Nephron progenitor cell (in vitro differentiated cells): ENCODE results near the gene BCLAF1.
A peak's percentile ranks its signal among the peaks of the same experiment; 100 is the strongest.

Experiments used
- DNase-seq: peaks from one replicate; pipeline ENCODE4 v3.0.0; 2021
- H3K27ac Mint-ChIP-seq: 2 replicates; pipeline ENCODE4 v1.8.0; 2021; ENCODE audit warnings: mild to moderate bottlenecking, moderate library complexity, mixed read lengths
- H3K27me3 Mint-ChIP-seq: 2 replicates; pipeline ENCODE4 v1.8.0; 2021; ENCODE audit warnings: mild to moderate bottlenecking, low read depth, mixed read lengths; ENCODE audit not compliant: poor library complexity
- H3K36me3 Mint-ChIP-seq: 2 replicates; pipeline ENCODE4 v1.8.0; 2021; ENCODE audit warnings: low read depth, mixed read lengths
- H3K4me1 Mint-ChIP-seq: 2 replicates; pipeline ENCODE4 v1.8.0; 2021; ENCODE audit warnings: mixed read lengths
- H3K4me3 Mint-ChIP-seq: 2 replicates; pipeline ENCODE4 v1.8.0; 2021; ENCODE audit warnings: mild to moderate bottlenecking, moderate library complexity, mixed read lengths
- H3K9me3 Mint-ChIP-seq: 2 replicates; pipeline ENCODE4 v1.8.0; 2021; ENCODE audit warnings: mild to moderate bottlenecking, moderate library complexity, mixed read lengths
- CTCF ChIP-seq: fragments of 200-600 bp; sonication (generic); IDR thresholded peaks from 2 replicates; pipeline ENCODE4 v1.5.0; 2021; ENCODE audit warnings: antibody characterized with exemption

BCLAF1 gene

GRCh38 chr6:136334853-136335252 lies 45.2 kb upstream of the BCLAF1 start:
- peak; percentile 13 for DNase-seq
- peak; percentile 12 for TF ChIP-seq CTCF
- H3K27ac Mint-ChIP-seq: no peak overlapping the region
- H3K4me3 Mint-ChIP-seq: no peak overlapping the region
- H3K9me3 Mint-ChIP-seq: no peaks in the 10 kb centered on the region
- no peaks in the 10 kb centered on the region for H3K36me3 Mint-ChIP-seq
- peaks cover 10% of the 10 kb centered on the region for H3K27me3 Mint-ChIP-seq
- peaks cover 6% of the 10 kb centered on the region for H3K4me1 Mint-ChIP-seq

- no peaks in the 10 kb centered on the region for H3K9me3 Mint-ChIP-seq
- no peak overlapping the region for H3K4me3 Mint-ChIP-seq
- peaks cover 6% of the 10 kb centered on the region for H3K4me1 Mint-ChIP-seq
- no peak for DNase-seq
- H3K27ac Mint-ChIP-seq: no peak overlapping the region
- TF ChIP-seq CTCF: no peak
- peaks cover 10% of the 10 kb centered on the region for H3K27me3 Mint-ChIP-seq
- no peaks in the 10 kb centered on the region for H3K36me3 Mint-ChIP-seq
Observed at GRCh38 chr6:136334465-136334846, 44.8 kb upstream of the BCLAF1 start.

DNA sequence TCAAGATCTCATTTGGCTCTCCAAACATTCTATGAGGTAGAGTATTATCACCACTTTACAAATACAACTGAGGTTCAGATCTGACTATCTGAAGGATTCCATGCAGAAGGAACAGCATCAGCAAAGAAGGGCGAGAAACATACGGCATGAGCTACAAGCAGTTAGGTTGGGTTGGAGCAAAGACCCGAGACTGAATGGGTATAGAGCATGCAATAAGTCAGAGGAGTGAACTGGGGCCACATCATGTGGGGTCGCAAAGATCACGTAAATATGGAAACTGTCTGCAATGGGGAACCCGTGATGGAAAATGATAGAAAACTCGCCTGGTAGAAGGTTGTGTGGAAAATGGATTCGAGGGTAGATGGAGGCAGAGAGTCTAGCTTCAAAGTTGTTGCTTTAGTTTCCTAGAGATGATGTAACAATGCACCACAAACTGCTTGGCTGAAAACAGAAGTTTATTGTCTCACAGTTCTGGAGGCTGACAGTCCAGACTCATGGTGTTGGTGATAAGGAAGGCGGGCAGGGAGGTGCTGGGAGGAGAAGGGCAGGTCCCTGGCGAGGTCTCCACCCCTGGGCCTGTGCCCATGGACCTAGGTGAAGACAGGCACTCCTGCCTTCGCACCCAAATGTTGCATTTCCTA lies 44.3 kb upstream of the BCLAF1 start:
- no peaks in the 10 kb centered on the region for H3K9me3 Mint-ChIP-seq
- H3K27me3 Mint-ChIP-seq: peaks cover 10% of the 10 kb centered on the region
- no peak overlapping the region for H3K4me3 Mint-ChIP-seq
- H3K4me1 Mint-ChIP-seq: peaks cover 6% of the 10 kb centered on the region
- H3K36me3 Mint-ChIP-seq: no peaks in the 10 kb centered on the region
- no peak for DNase-seq
- TF ChIP-seq CTCF: no peak
- H3K27ac Mint-ChIP-seq: no peak overlapping the region

DNA sequence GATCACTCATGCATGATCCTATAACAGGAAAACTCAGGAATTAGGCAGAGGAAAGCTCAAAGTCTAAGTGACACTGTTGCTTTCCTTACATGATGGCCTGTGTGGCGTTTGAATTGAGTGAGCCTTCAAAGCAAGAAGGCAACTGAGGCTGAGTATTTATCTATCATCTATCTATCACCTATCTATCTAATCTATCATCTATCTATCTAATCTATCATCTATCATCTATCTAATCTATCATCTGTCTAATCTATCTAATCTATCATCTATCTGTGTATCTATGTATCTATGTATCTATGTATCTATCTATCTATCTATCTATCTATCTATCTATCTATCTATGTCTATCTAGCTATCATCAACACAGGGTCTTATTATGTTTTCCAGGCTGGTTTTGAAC lies 41.8 kb upstream of the BCLAF1 start:
- Mint-ChIP-seq H3K4me3 (no peak overlapping the region), H3K4me1 (peaks cover 6% of the 10 kb centered on the region), H3K36me3 (no peaks in the 10 kb centered on the region), H3K27ac (no peak overlapping the region), H3K9me3 (no peaks in the 10 kb centered on the region), H3K27me3 (peaks cover 5% of the 10 kb centered on the region)
- no peak for DNase-seq
- TF ChIP-seq CTCF: no peak

GRCh38 chr6:136330634-136331033 lies 41.0 kb upstream of the BCLAF1 start:
- peaks cover 3% of the 10 kb centered on the region for H3K27me3 Mint-ChIP-seq
- no peaks in the 10 kb centered on the region for H3K9me3 Mint-ChIP-seq
- DNase-seq: no peak
- TF ChIP-seq CTCF: no peak
- no peak overlapping the region for H3K4me3 Mint-ChIP-seq
- H3K4me1 Mint-ChIP-seq: no peaks in the 10 kb centered on the region
- H3K27ac Mint-ChIP-seq: no peak overlapping the region
- H3K36me3 Mint-ChIP-seq: no peaks in the 10 kb centered on the region

- Mint-ChIP-seq H3K27me3 (peaks cover 6% of the 10 kb centered on the region), H3K27ac (no peak overlapping the region), H3K36me3 (no peaks in the 10 kb centered on the region), H3K9me3 (no peaks in the 10 kb centered on the region), H3K4me3 (no peak overlapping the region), H3K4me1 (peaks cover 5% of the 10 kb centered on the region)
- TF ChIP-seq CTCF: no peak
- no peak for DNase-seq
Observed at GRCh38 chr6:136326038-136326553, 36.5 kb upstream of the BCLAF1 start.
